OCI-LY7 (cell line): Measurements from ENCODE around the gene ST14. TPM values are rescaled to one million over a fixed set of nuclear protein-coding genes. Genes with fewer than 3 reads are reported as not detected.

ENCODE experiments used
- BruUV-seq: library from RNA; stranded (reverse); fragments of 400-500 nt; replicated peaks from 2 replicates; lab custom pipeline; 2021; lab: Mats Ljungman, UMichigan
- CTCF ChIA-PET: fragments of 300-600 bp; sonication (Branson Sonifier 250); formaldehyde crosslinking; loops from one replicate; lab custom pipeline; 2022; ENCODE audit warnings: antibody characterized with exemption; ENCODE audit not compliant: unreplicated experiment; lab: Charles Lee
- POLR2A ChIA-PET: fragments of 300-600 bp; sonication (Branson Sonifier 250); formaldehyde crosslinking; loops from one replicate; lab custom pipeline; 2022; ENCODE audit warnings: antibody characterized with exemption; lab: Charles Lee
- DNase-seq: peaks from one replicate; pipeline ENCODE4 v3.0.0-alpha.2; 2015; ENCODE audit warnings: low spot score
- H2AFZ ChIP-seq: fragments of 200-600 bp; sonication (generic), shearing (Covaris generic); 2 replicates; pipeline ENCODE4 v1.6.1; 2014; ENCODE audit warnings: mild to moderate bottlenecking, antibody characterized with exemption, low read length, moderate library complexity
- H3K27ac ChIP-seq: fragments of 200-600 bp; sonication (generic); 2 replicates; pipeline ENCODE4 v1.5.1; 2014; ENCODE audit warnings: mixed run types, low read depth, mild to moderate bottlenecking, moderate library complexity, low read length, inconsistent platforms; ENCODE audit not compliant: poor library complexity, severe bottlenecking
- H3K36me3 ChIP-seq: fragments of 200-600 bp; sonication (generic); 2 replicates; pipeline ENCODE4 v1.6.1; 2014; ENCODE audit warnings: mild to moderate bottlenecking, antibody characterized with exemption, low read length, moderate library complexity, mixed read lengths; ENCODE audit not compliant: insufficient read depth
- H3K4me1 ChIP-seq: fragments of 200-600 bp; sonication (generic); 2 replicates; pipeline ENCODE4 v1.5.1; 2014; ENCODE audit warnings: mild to moderate bottlenecking, low read length; ENCODE audit not compliant: insufficient read depth, poor library complexity, severe bottlenecking
- H3K4me2 ChIP-seq: fragments of 200-600 bp; sonication (generic); 2 replicates; pipeline ENCODE4 v1.6.1; 2014; ENCODE audit warnings: mild to moderate bottlenecking, low read length
- H3K4me3 ChIP-seq: fragments of 200-600 bp; sonication (generic); 2 replicates; pipeline ENCODE4 v1.5.1; 2014; ENCODE audit warnings: mild to moderate bottlenecking, low read depth, low read length; ENCODE audit not compliant: poor library complexity, severe bottlenecking
- H3K79me2 ChIP-seq: fragments of 200-600 bp; sonication (generic); 2 replicates; pipeline ENCODE4 v1.6.1; 2016; ENCODE audit warnings: low read depth, mild to moderate bottlenecking, low read length, moderate library complexity, mixed read lengths; ENCODE audit not compliant: insufficient read depth
- H3K9me2 ChIP-seq: fragments of 200-600 bp; sonication (generic); 2 replicates; pipeline ENCODE4 v1.6.1; 2016; ENCODE audit warnings: mild to moderate bottlenecking, low read length, mixed read lengths; ENCODE audit not compliant: insufficient read depth
- H3K9me3 ChIP-seq: fragments of 200-600 bp; sonication (generic); 2 replicates; pipeline ENCODE4 v1.6.1; 2014; ENCODE audit warnings: mild to moderate bottlenecking, mixed run types, low read length, mixed read lengths
- H4K20me1 ChIP-seq: fragments of 200-600 bp; sonication (generic); 2 replicates; pipeline ENCODE4 v1.6.1; 2014; ENCODE audit warnings: mild to moderate bottlenecking, antibody characterized with exemption, low read length, moderate library complexity, mixed read lengths; ENCODE audit not compliant: insufficient read depth
- CTCF ChIP-seq: fragments of 200-600 bp; sonication (generic); conservative IDR thresholded peaks from 2 replicates; pipeline ENCODE4 v1.5.1; 2014; ENCODE audit warnings: mild to moderate bottlenecking, antibody characterized with exemption, low read length, moderate library complexity, mixed read lengths
- EZH2phosphoT487 ChIP-seq: fragments of 200-600 bp; sonication (generic); IDR thresholded peaks from 2 replicates; pipeline ENCODE4 v1.6.1; 2018; ENCODE audit warnings: low read depth, borderline replicate concordance, mild to moderate bottlenecking, mixed run types, antibody characterized with exemption, low read length, moderate library complexity, mixed read lengths
- intact Hi-C: fragments of 100-400 bp; cut with micrococcal nuclease; formaldehyde crosslinking; loops from one replicate; pipeline ENCODE4 v1.10.0; 2022; ENCODE audit not compliant: unreplicated experiment
- total RNA-seq, 2 experiments: library from RNA; depleted of rRNA in 1 of 2; stranded (reverse); fragments of >200 nt in 1 of 2; shearing (Covaris generic) in 1 of 2; gene quantifications; 2 replicates each; pipeline ENCODE4 v1.2.3, GENCODE V29; 2014 to 2022

Gene ST14
- total RNA-seq, 2 experiments from 2014 or later = 98.0 to 135 TPM

- peaks cover 8% of the 10 kb centered on the region; the same call in 1 of the 2 replicates for H4K20me1 ChIP-seq
- peaks cover 90% of the 10 kb centered on the region for H3K4me1 ChIP-seq
- CTCF ChIA-PET = interaction anchor here (0.5 to 1.2 kb wide), 2 partner anchors 9 to 126 kb away, joined by 3 to 4 read pairs; no protein-coding TSS in a partner anchor
- no TSS peak for BruUV-seq
- H3K36me3 ChIP-seq = peaks cover 77% of the 10 kb centered on the region
- H3K9me3 ChIP-seq = no peaks in the 10 kb centered on the region; the same call in 1 of the 2 replicates
- peak; percentile 85 for DNase-seq
- peaks cover 70% of the 10 kb centered on the region for H3K79me2 ChIP-seq
- intact Hi-C loops = loop anchor here (2.0 to 5.0 kb wide), 3 partner anchors 43 to 96 kb away; no protein-coding TSS in a partner anchor
- no peaks in the 10 kb centered on the region for H3K9me2 ChIP-seq
- TF ChIP-seq EZH2phosphoT487 (no peak), CTCF (no peak)
- peak overlapping the region; percentile 82 for H3K4me2 ChIP-seq
- H2AFZ ChIP-seq = no peak overlapping the region
- peak overlapping the region; percentile 90 for H3K27ac ChIP-seq
- POLR2A ChIA-PET = interaction anchor here (0.5 to 6.0 kb wide), 23 partner anchors 13 to 1505 kb away, joined by 3 to 43 read pairs (median 4); partner anchors contain the start of gene PRDM10
- peak overlapping the region; percentile 61 for H3K4me3 ChIP-seq
These were observed 41.4 kb upstream of the ST14 start for GRCh38 chr11:130118165-130118564.

- CTCF ChIA-PET = interaction anchor here (1.2 to 1.4 kb wide), 2 partner anchors 14 to 126 kb away, joined by 3 to 4 read pairs; no protein-coding TSS in a partner anchor
- POLR2A ChIA-PET = interaction anchor here (0.5 to 6.0 kb wide), 24 partner anchors 12 to 1506 kb away, joined by 3 to 43 read pairs (median 4); partner anchors contain the start of gene PRDM10
- Histone ChIP-seq H3K4me3 (peak overlapping the region; percentile 61), H2AFZ (no peak overlapping the region), H4K20me1 (peaks cover 7% of the 10 kb centered on the region; the same call in 1 of the 2 replicates), H3K27ac (peak overlapping the region; percentile 90), H3K4me2 (peak overlapping the region; percentile 82), H3K79me2 (peaks cover 68% of the 10 kb centered on the region), H3K9me3 (no peaks in the 10 kb centered on the region; the same call in 1 of the 2 replicates), H3K4me1 (peaks cover 89% of the 10 kb centered on the region), H3K36me3 (peaks cover 78% of the 10 kb centered on the region), H3K9me2 (no peaks in the 10 kb centered on the region)
- DNase-seq = peak; percentile 83
- BruUV-seq = TSS peak; percentile 96
- intact Hi-C loops = loop anchor here (1.0 to 5.0 kb wide), 6 partner anchors 42 to 172 kb away; no protein-coding TSS in a partner anchor
- TF ChIP-seq CTCF (no peak), EZH2phosphoT487 (no peak)
These were observed 40.8 kb upstream of the ST14 start for GRCh38 chr11:130118636-130119387.
